Sigmoid colon (tissue), 7 donors: ENCODE data around the gene BIN1. TPM values are rescaled to one million over a fixed set of nuclear protein-coding genes. Genes with fewer than 3 reads are reported as not detected.

Experiments
- DNase-seq: peaks from one replicate; pipeline ENCODE4 v3.0.0-alpha.2; 2019
- H3K27ac ChIP-seq, 4 donors: fragments of 200-600 bp; sonication (generic); one replicate each; pipeline ENCODE4 v1.5.1; 2016 to 2019; ENCODE audit warnings: mild to moderate bottlenecking in 1 of 4
- H3K27me3 ChIP-seq, 3 donors: fragments of 200-600 bp; sonication (generic); one replicate each; pipeline ENCODE4 v1.5.1; 2019; ENCODE audit warnings: mild to moderate bottlenecking in 1 of 3
- H3K36me3 ChIP-seq, 4 donors: fragments of 200-600 bp; sonication (generic); one replicate each; pipeline ENCODE4 v1.5.1; 2016 to 2019
- H3K4me1 ChIP-seq, 4 donors: fragments of 200-600 bp; sonication (generic); one replicate each; pipeline ENCODE4 v1.5.1; 2017 to 2019
- H3K4me3 ChIP-seq, 4 donors: fragments of 200-600 bp; sonication (generic); one replicate each; pipeline ENCODE4 v1.5.1; 2017 to 2019; ENCODE audit warnings: mild to moderate bottlenecking in 2 of 4, moderate library complexity in 1 of 4
- H3K9me3 ChIP-seq, 4 donors: fragments of 200-600 bp in 3 of 4; sonication (generic) in 3 of 4; one replicate each; pipeline versions ENCODE4 v1.5.1 to v1.6.1; 2013 to 2019
- CTCF ChIP-seq, 4 experiments: fragments of 450-650 bp in 3 of 4; fragments of 200-600 bp in 1 of 4; IDR thresholded peaks; one replicate each; pipeline ENCODE4 v1.5.1; 2016 to 2019; ENCODE audit warnings: antibody characterized with exemption in 4 of 4, mild to moderate bottlenecking in 3 of 4, moderate library complexity in 2 of 4
- EP300 ChIP-seq, 4 donors: sonication (generic); formaldehyde crosslinking; IDR thresholded peaks; one replicate each; pipeline ENCODE4 v1.6.1; 2017; ENCODE audit warnings: antibody characterized with exemption in 4 of 4
- POLR2A ChIP-seq, 2 donors: fragments of 450-650 bp; IDR thresholded peaks; one replicate each; pipeline ENCODE4 v1.6.1; 2016; ENCODE audit warnings: antibody characterized with exemption in 2 of 2, mild to moderate bottlenecking in 2 of 2, moderate library complexity in 2 of 2
- POLR2AphosphoS5 ChIP-seq, 4 donors: sonication (generic); formaldehyde crosslinking; IDR thresholded peaks; one replicate each; pipeline ENCODE4 v1.6.1; 2017; ENCODE audit warnings: antibody characterized with exemption in 4 of 4
- WGBS, 2 donors: extraction: QIAGEN DNeasy Blood & Tissue Kit; methylation state at CpG; one replicate each; pipeline ENCODE4 v1.1.7; 2013; 5-methylcytosine and 5-hydroxymethylcytosine counted together
- intact Hi-C: fragments of 100-400 bp; cut with DNase I; formaldehyde crosslinking; loops from one replicate; pipeline ENCODE4 v1.15.1; 2023
- polyA plus RNA-seq, 3 donors: library from polyadenylated mRNA; stranded (reverse); fragments of 200-250 nt; gene quantifications; one replicate each; pipeline ENCODE4 v1.2.3, GENCODE V29; 2013
- total RNA-seq, 4 donors: library from RNA; depleted of rRNA; stranded (reverse); fragments of >200 nt; gene quantifications; one replicate each; pipeline ENCODE4 v1.1.0, GENCODE V29; 2016
- donor health status: healthy with polysubstance abuse.
- donor health status: Bipolar disorder and iron deficiency.
- donor health status: healthy.

BIN1 gene
- total and polyA plus RNA-seq, 7 donors, result 20.3 to 57.9 (median 38.2) TPM

DNA sequence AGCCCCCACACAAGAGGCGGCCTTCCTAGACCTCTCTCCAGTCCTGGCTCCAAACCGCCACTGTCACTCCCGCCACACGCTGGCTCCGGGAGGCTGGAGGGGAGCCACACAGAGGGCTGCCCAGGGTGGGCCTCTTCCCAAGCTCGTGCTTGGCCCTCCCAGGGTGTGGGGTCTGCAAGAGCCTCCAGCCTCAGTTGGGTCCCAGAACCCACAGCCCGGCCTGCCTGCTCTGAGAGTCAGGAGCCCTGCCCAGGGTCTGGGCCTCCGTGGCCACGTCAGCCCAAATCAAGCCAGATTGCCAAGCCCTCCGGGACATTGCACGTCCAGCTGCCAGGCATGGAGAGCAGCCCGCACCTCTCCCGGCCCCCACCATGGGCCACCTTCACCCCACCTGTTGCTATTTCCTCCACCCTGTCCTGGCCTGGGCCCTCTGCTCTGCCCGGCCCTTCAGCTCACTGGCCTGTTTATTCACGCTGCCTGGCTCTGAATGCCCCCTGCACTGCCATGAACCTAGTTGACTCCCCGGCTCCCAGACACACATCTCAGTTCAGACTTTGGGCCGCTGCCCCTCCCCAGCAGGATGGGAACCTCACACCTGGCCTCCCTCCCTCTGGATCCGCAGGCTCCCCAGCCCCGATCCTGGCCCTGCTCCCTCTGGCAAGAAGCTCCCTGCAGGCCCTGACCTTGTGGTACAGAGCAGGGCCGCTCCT lies 61.0 kb downstream of the BIN1 start:
- H3K27ac ChIP-seq, result no peak overlapping the region
- H3K4me3 ChIP-seq, result no peak overlapping the region
- DNase-seq, result peak; percentile 64

GRCh38 chr2:127044977-127045661 lies 61.8 kb downstream of the BIN1 start:
- H3K9me3 ChIP-seq, result no peaks in the 10 kb centered on the region
- H3K36me3 ChIP-seq, result peaks cover 0 to 19% (median 0%) of the 10 kb centered on the region in 4 donors
- no peak overlapping the region for H3K27ac ChIP-seq
- intact Hi-C loops, result no loop called here
- peak; percentile 63 for DNase-seq
- no peak overlapping the region for H3K4me3 ChIP-seq
- H3K4me1 ChIP-seq, result peaks cover 0 to 5% (median 2%) of the 10 kb centered on the region in 4 donors
- H3K27me3 ChIP-seq, result no peaks in the 10 kb centered on the region
- 88 to 92% methylated on average over 20 of the region's 20 CpGs for WGBS, 2 donors
- TF ChIP-seq POLR2A (IDR thresholded peaks at IDR 0.05) (no peak), EP300 (IDR thresholded peaks at IDR 0.05) (no peak), CTCF (IDR thresholded peaks at IDR 0.05) (no peak)

More for the DNA sequence above, 61.0 kb downstream of the BIN1 start:
- intact Hi-C loops, result no loop called here
- Histone ChIP-seq H3K4me1 (peaks cover 0 to 7% (median 2%) of the 10 kb centered on the region in 4 donors), H3K27me3 (no peaks in the 10 kb centered on the region), H3K36me3 (peaks cover 0 to 22% (median 0%) of the 10 kb centered on the region in 4 donors), H3K9me3 (no peaks in the 10 kb centered on the region)
- WGBS, 2 donors, result 81 to 87% methylated on average over 20 of the region's 20 CpGs
- TF ChIP-seq CTCF (IDR thresholded peaks at IDR 0.05), result no peak
- no peak for TF ChIP-seq EP300 (IDR thresholded peaks at IDR 0.05)
- TF ChIP-seq POLR2AphosphoS5 (IDR thresholded peaks at IDR 0.05), result no peak
- no peak for TF ChIP-seq POLR2A (IDR thresholded peaks at IDR 0.05)

GRCh38 chr2:127044165-127044718 lies 62.7 kb downstream of the BIN1 start:
- no peaks in the 10 kb centered on the region for H3K4me1 ChIP-seq
- DNase-seq, result peak; percentile 14
- H3K4me3 ChIP-seq, result no peak overlapping the region
- H3K36me3 ChIP-seq, result peaks cover 0 to 19% (median 0%) of the 10 kb centered on the region in 4 donors
- intact Hi-C loops, result no loop called here
- H3K9me3 ChIP-seq, result no peaks in the 10 kb centered on the region
- 94 to 95% methylated on average over 4 of the region's 4 CpGs for WGBS, 2 donors
- TF ChIP-seq POLR2AphosphoS5 (IDR thresholded peaks at IDR 0.05), result no peak
- TF ChIP-seq EP300 (IDR thresholded peaks at IDR 0.05), result no peak
- TF ChIP-seq POLR2A (IDR thresholded peaks at IDR 0.05), result no peak
- TF ChIP-seq CTCF (IDR thresholded peaks at IDR 0.05), result no peak
- no peaks in the 10 kb centered on the region for H3K27me3 ChIP-seq
- H3K27ac ChIP-seq, result no peak overlapping the region

DNA sequence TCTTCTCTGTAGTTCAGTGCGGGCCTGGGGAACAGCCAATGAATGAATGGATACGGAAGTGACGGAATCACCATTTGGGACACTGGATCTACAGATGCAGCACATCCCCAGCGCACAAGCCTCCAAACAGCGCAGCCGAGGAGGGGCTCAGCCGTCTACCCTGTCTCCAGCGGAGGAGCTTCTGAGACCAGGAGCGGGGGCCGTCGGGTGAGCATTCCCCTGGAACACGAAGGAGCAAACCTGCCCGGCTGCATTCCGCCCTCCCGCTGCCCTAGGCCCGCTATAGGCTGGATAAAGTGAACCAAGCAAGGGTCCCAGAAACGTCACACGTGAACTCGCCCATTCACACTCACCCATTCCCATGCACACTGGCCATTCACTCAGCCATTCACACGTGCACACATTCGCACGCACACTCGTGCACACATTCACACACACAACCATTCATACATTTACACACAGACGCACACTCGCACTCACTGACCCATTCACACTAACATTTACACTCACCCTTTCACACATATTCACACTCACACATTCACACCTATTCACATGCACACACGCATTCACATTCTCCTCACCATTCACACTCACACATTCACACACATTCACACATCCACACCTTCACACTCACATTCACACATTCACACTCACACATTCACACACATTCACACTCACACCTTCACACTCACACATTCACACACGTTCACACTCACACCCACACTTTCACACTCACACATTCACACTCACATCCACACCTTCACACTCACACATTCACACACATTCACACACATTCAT lies 63.4 kb downstream of the BIN1 start:
- Histone ChIP-seq H3K4me1 (no peaks in the 10 kb centered on the region), H3K27me3 (no peaks in the 10 kb centered on the region), H3K9me3 (no peaks in the 10 kb centered on the region), H3K27ac (no peak overlapping the region), H3K36me3 (peaks cover 0 to 16% (median 0%) of the 10 kb centered on the region in 4 donors), H3K4me3 (no peak overlapping the region)
- intact Hi-C loops, result no loop called here
- peak; percentile 59 for DNase-seq
- 94 to 95% methylated on average over 27 of the region's 27 CpGs for WGBS, 2 donors
- TF ChIP-seq EP300 (IDR thresholded peaks at IDR 0.05) (no peak), POLR2AphosphoS5 (IDR thresholded peaks at IDR 0.05) (no peak), POLR2A (IDR thresholded peaks at IDR 0.05) (no peak), CTCF (IDR thresholded peaks at IDR 0.05) (no peak)
